ENCODE measurements around the gene ZNF157.
A peak's percentile ranks its signal among the peaks of the same experiment; 100 is the strongest.
"Not testable (repeated sequence)": the region's sequence is repeated elsewhere in the genome, so short reads cannot be mapped to it uniquely, and the experiment has no call there.

Gene ZNF157

GRCh38 chrX:47370278-47370677, at the start of gene ZNF157:
ZNF157 (plus strand) TSS chrX:47370578; CDS start chrX:47370669, 91 bp downstream.
- no peak for DNase-seq

- no peak for DNase-seq
These were observed 49.0 kb upstream of the ZNF157 start for GRCh38 chrX:47321386-47321785.

- no peak for DNase-seq
These were observed 48.5 kb upstream of the ZNF157 start for GRCh38 chrX:47321823-47322371.

- DNase-seq: no peak
These were observed 42.5 kb upstream of the ZNF157 start for GRCh38 chrX:47327902-47328301.

- DNase-seq: not testable (repeated sequence)
These were observed 37.6 kb upstream of the ZNF157 start for GRCh38 chrX:47332729-47333128.

GRCh38 chrX:47351706-47352105, 18.7 kb upstream of the ZNF157 start:
- no peak for DNase-seq

GRCh38 chrX:47358387-47359065, 11.9 kb upstream of the ZNF157 start:
- no peak for DNase-seq

GRCh38 chrX:47360423-47361179, 9.8 kb upstream of the ZNF157 start:
- DNase-seq: peak; percentile 3

GRCh38 chrX:47361538-47362511, 8.6 kb upstream of the ZNF157 start:
- DNase-seq: peak; percentile 89

GRCh38 chrX:47366041-47366722, 4.2 kb upstream of the ZNF157 start:
- peak; percentile 45 for DNase-seq

GRCh38 chrX:47373198-47373597, 2.8 kb downstream of the ZNF157 start:
- no peak for DNase-seq

- no peak for DNase-seq
These were observed 9.9 kb downstream of the ZNF157 start for GRCh38 chrX:47380268-47380667.

GRCh38 chrX:47380837-47381236, 10.5 kb downstream of the ZNF157 start:
- DNase-seq: not testable (repeated sequence)

GRCh38 chrX:47384502-47384901, 14.1 kb downstream of the ZNF157 start:
- DNase-seq: peak; percentile 11

- no peak for DNase-seq
These were observed 20.4 kb downstream of the ZNF157 start for GRCh38 chrX:47390780-47391179.

GRCh38 chrX:47413179-47413594, 42.8 kb downstream of the ZNF157 start:
- no peak for DNase-seq

- no peak for DNase-seq
These were observed 49.9 kb downstream of the ZNF157 start for GRCh38 chrX:47420265-47420664.

- no peak for DNase-seq
These were observed 50.6 kb downstream of the ZNF157 start for GRCh38 chrX:47420962-47421361.

- no peak for DNase-seq
These were observed 52.1 kb downstream of the ZNF157 start for GRCh38 chrX:47422444-47422843.

- DNase-seq: no peak
These were observed 60.5 kb downstream of the ZNF157 start for GRCh38 chrX:47430925-47431324.

GRCh38 chrX:47446431-47446830, 76.1 kb downstream of the ZNF157 start:
- no peak for DNase-seq

- DNase-seq: no peak
These were observed 76.6 kb downstream of the ZNF157 start for GRCh38 chrX:47446971-47447370.
